ENCODE data around the gene ALX4.

The ALX4 gene

GRCh38 chr11:44335052-44335760, 25.3 kb upstream of the ALX4 start:
- DNase-seq (ENCODE audit: low spot score), result no peak

DNA sequence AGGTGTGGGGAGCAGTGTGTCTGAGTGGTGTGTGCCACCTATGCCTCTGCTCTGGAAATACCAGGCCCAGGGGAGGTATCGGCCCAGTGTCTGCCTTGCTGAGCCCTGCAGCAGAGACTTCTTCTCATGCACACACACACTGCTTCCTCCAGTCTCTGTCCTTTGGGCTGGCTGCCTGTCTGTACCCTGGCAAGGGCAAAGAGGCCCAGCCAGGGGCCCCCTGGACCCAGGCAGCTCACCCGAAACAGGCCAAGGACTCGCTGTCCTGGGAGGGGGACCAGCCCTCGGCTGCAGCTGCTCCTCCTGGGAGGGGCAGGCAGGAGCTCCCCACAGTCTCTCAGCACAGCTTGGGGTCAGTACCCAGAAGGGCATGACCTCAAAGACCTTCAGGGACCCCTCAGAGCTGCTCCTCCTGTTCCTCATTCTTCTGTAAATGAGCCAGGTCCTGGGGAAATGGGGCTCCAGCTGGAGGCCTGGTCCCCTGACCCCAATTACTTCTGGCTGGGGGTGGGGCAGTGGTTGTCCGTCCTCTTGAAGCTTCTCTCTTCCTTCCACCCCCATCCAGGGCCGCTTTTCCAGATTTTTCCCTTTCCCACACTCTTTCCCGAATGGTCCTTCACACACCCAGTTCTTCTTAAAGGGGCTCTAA, 24.5 kb upstream of the ALX4 start:
- no peak for DNase-seq (ENCODE audit: low spot score)

GRCh38 chr11:44333271-44334218, 23.6 kb upstream of the ALX4 start:
- DNase-seq (ENCODE audit: low spot score), result no peak

GRCh38 chr11:44332665-44333064, 22.7 kb upstream of the ALX4 start:
- DNase-seq (ENCODE audit: low spot score), result no peak

DNA sequence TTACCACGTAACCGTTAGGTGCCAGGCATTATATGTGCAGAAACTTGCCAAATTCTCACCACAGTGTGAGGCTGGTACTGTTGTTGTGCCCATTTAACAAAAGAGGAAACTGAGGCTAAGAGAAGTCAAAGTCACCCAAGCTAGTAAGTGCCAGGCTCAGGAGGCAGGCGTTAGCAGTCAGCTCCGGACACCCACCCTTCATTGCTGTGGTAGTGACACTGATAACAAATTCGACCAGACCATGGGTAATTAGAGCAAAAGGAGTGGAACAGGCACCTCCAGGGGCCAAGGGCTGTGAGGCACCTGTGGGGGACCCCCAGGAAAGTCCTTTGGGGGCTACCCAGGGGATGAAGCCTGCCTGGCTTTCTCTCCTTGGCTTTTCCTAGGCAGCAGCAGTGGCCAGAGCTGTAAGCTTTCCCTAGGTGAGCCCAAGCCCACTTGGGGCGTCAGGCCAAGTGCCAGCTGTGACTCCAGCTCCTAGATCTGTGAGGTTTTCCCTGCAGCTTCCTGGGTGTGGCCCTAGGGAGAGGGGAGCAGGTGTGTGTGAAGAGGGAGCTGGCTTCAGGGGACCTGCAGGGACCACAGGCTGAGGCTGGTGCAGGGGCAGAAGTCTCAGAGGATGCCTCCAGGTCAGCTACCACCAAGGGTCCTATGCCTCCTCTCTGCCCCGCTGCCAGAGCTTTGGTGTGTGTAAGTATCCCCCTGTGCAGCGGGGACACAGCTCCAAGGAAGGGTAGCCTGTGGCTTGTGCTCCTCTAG, 19.7 kb upstream of the ALX4 start:
- DNase-seq (ENCODE audit: low spot score), result no peak

DNA sequence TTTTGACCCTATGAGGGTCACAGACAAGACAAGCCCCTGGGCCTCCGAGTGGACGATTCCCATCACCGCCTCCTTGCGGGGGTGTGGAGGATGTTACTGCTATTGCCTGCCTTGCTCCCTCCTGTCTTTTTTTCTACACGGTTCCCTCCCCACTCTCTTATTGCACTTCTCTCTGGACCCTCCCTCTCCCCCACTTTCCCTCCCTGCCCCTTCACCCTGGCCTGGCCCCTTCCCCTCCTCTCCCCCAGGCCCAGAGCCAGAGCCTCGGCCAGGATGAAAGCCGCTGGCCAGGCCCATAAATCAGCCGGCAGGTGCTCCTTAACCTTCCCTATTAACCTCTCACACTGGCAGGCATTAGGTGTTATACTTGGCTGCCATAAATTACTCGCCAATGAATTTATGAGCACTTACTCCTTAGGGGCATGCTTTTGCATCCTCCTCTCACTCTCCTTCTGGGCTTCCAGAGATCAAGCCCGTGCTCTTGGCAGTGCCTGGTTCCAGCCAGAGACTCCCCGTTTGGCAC, 18.3 kb upstream of the ALX4 start:
- DNase-seq (ENCODE audit: low spot score), result no peak

DNA sequence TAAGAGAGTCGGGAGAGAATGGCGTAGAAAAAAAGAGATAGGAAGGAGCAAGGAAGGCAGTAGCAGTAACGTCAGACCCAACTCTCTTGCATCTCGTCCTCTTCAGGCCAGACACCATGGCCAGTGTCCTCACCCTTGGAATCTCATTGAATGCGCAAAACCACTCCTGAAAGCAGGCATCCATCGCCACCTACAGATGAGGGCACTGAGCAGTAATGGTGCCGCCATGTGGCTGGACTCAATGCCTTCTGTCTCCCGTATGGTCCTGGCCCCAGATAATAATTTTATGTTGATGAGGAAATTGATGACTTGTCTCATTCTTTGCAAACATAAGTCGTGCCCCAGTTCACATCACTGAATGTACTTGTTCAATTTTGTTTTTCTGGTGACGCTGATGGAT, 17.8 kb upstream of the ALX4 start:
- DNase-seq (ENCODE audit: low spot score), result no peak

DNA sequence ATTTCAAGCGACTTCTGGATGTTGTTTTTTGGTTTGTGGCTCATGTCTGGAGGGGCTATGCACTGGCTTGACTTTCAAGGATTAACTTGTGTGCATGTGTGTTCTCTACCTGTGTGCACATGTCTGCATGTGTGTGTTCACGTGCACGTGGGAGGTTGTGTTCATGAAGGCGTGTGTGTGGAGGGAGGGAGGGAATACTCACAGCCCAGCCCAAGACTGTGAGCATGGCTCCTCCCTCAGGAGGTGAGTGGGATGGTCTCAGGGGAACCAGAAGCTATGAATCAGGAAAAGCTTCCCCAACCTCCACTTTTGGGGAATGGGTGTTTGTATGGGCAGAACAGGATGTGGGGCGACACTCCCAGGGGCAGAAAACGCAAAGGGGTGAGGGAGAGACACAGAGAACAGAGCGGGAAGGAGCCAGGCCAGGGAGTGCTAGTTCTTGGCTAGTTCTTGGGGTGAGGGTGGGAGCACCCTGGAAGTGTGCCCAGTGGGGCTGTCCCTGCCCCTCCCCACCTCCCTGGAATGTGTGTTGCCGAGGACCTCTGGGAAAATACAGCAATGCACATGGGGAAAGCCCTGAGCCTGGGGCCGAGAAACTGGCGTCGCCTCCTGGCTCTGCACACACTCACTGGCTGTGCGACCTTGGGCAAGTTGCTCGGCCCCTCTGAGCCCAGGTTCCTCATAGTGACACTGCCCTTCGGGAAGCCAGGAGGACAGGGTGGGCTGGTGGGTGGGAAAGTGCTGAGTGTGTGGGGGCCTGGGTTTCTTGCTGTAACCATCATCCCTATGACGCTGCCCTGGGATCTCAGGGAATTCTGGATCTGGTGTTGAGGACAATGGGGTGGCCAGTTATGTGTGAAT, 16.9 kb upstream of the ALX4 start:
- DNase-seq (ENCODE audit: low spot score), result no peak

GRCh38 chr11:44325698-44326097, 15.8 kb upstream of the ALX4 start:
- no peak for DNase-seq (ENCODE audit: low spot score)

- DNase-seq (ENCODE audit: low spot score), result no peak
Observed at GRCh38 chr11:44324749-44325525, 15.0 kb upstream of the ALX4 start.

GRCh38 chr11:44324222-44324621, 14.3 kb upstream of the ALX4 start:
- DNase-seq (ENCODE audit: low spot score), result no peak

- no peak for DNase-seq (ENCODE audit: low spot score)
Observed at GRCh38 chr11:44322243-44322642, 12.3 kb upstream of the ALX4 start.

- no peak for DNase-seq (ENCODE audit: low spot score)
Observed at GRCh38 chr11:44321059-44321458, 11.1 kb upstream of the ALX4 start.

DNA sequence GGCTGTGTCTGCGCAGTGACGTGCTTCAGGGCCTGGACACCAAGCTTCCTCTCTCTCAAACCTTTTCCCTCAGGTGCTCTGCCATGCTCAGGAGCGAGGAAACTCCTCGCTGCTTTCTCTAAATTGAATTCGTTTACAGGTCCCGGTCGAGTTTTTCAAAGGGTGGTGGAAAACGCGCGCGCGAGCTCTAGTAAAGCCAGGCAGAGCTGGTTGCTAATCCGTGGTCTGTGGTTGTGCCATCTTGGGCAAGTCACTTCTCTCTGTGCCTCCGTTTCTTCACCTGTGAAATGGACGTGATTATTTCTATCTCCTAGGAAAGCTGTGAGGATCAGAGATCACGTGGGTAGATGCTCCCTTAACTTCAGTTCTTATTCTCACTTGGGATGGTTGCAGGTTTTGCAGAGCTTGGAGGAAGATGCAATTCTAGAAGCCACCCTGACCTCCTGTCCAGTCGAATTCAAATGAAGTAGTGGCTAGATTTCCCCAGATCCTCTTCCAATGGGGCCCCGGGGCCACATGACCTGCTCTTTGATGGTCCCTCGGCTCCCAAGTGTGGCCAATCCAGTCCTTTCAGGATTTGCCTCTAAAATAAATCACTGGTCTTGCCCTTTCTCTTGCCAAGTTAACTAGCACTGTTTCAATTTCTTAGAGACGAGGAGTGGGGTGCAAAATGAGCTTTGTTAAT, 10.5 kb upstream of the ALX4 start:
- no peak for DNase-seq (ENCODE audit: low spot score)

- no peak for DNase-seq (ENCODE audit: low spot score)
Observed at GRCh38 chr11:44319552-44320288, 9.8 kb upstream of the ALX4 start.

GRCh38 chr11:44319170-44319551, 9.2 kb upstream of the ALX4 start:
- no peak for DNase-seq (ENCODE audit: low spot score)

DNA sequence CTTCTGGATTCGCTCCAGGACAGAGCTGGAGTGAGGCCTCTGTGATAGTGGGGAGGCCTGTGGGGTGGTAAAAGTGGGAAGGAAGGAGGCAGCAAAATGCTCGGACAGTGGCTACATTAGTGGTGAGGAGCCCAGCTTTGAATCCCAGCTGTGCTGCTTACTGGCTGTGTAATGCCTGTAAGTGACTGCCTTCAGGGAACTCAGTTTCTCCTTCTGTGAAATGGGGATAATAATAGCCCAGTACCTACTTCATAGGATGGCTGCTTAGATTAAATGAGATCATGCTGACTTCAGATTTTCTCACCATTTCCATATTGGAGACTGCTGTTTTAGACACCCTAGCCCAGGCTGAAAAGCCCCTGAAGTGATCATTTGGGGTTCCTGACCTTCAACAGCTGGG, 8.4 kb upstream of the ALX4 start:
- no peak for DNase-seq (ENCODE audit: low spot score)

GRCh38 chr11:44316659-44317240, 6.8 kb upstream of the ALX4 start:
- DNase-seq (ENCODE audit: low spot score), result no peak
